Measurements from ENCODE around the gene TMEM169.
"Not testable (repeated sequence)": the region's sequence is repeated elsewhere in the genome, so short reads cannot be mapped to it uniquely, and the experiment has no call there.

The TMEM169 gene

DNA sequence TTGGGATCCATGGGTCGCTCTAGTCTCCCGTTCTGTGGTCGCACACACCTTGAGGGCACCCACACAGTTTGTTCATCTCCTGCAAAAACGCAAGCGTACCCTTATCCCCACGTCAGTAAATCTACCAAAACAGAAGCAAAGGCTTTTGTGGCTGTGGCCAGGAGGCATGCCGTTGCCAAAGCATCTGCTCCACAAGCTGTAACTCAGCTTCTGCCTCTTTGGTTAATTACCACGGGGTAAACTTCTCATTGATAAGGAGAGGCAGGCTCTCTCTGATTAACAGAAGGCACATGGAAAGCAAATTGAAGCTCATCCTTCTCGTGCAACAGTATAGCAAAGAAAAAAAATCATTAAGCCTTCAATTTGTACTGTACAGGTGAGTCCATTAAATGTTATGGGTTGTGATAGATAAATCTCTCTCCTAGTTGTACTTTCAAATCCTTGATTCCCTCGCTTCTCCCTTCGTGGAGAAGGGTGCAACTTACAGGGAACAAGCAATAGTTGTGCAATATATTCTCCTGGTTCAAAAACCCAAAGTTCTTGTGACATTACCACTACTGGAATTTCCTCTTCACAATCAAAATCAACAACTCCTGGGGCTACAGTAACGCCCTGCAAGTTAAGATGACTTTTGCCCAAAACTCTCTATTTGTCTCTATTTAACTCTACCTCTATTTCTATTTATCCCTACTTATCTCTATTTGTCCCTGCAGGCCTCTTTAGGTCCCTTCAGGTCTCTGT lies 10.4 kb upstream of the TMEM169 start:
- DNase-seq (ENCODE audit: low read depth in 2 of 2): no peak

DNA sequence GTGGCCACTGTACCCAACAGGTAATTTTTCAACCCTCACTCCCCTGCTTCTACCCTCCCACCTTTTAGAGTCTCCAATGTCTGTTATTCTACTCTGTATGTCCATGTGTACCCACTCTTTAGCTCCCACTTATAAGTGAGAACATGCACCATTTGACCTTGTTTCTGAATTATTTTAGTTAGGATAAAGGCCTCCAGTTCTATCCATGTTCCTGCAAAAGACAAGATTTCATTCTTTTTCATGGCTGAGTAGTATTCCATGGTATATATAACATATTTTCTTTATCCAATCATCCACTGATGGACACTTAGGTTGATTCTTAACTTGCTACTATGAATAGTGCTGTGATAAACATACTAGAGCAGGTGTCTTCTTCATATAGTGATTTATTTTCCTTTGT lies 9.2 kb upstream of the TMEM169 start:
- no peak for DNase-seq (ENCODE audit: low read depth in 2 of 2)

DNA sequence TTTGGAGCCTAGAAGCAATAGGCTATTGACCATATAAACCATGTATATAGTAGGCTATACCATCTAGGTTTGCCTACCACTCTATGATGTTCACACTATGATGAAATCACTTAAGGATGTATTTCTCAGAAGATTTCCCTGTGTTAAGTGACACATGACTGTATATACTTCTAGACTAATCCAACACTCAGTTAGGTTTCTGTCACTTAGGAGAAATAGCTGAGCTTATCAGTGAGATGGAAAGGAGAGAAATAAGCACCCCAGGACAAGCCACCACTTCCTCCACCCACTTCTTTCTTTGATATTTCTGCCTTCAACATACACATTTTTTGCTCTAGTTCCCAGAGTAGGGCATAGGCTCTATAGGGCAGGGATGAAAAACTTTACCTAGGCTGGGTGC lies 7.9 kb upstream of the TMEM169 start:
- DNase-seq (ENCODE audit: low read depth in 2 of 2): no peak

DNA sequence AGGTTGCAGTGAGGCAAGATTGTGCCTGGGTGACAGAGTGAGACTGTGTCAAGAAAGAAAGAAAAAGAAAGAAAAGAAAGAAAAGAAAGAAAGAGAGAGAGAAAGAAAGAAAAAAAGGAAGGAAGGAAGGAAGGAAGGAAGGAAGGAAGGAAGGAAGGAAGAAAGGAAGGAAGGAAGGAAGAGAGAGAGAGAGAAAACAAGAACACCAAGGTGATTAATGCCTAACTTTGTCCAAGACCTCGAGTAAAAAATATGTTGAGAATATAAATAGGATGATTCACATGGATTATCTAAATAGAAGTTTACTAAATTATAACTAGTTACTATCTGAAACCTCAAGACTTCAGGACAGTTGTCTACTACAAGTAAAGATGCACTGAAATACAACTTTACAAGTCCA lies 7.3 kb upstream of the TMEM169 start:
- no peak for DNase-seq (ENCODE audit: low read depth in 2 of 2)

DNA sequence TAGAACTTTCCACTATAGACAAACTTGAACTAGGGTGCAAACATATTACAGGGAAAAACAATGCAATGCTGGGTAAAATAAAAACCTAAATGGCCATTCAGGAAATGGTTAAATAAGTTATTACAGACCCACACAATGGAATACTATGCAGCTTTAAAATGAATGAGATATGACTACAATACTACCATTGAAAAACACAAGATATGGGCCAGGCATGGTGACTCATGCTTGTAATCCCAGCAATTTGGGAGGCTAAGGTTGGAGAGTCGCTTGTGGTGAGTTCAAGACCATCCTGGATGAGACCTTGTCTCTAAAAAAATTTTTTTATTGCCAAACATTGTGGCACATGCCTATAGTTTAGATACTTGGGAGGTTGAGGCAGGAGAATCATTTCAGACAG lies 6.9 kb upstream of the TMEM169 start:
- DNase-seq (ENCODE audit: low read depth in 2 of 2): no peak

DNA sequence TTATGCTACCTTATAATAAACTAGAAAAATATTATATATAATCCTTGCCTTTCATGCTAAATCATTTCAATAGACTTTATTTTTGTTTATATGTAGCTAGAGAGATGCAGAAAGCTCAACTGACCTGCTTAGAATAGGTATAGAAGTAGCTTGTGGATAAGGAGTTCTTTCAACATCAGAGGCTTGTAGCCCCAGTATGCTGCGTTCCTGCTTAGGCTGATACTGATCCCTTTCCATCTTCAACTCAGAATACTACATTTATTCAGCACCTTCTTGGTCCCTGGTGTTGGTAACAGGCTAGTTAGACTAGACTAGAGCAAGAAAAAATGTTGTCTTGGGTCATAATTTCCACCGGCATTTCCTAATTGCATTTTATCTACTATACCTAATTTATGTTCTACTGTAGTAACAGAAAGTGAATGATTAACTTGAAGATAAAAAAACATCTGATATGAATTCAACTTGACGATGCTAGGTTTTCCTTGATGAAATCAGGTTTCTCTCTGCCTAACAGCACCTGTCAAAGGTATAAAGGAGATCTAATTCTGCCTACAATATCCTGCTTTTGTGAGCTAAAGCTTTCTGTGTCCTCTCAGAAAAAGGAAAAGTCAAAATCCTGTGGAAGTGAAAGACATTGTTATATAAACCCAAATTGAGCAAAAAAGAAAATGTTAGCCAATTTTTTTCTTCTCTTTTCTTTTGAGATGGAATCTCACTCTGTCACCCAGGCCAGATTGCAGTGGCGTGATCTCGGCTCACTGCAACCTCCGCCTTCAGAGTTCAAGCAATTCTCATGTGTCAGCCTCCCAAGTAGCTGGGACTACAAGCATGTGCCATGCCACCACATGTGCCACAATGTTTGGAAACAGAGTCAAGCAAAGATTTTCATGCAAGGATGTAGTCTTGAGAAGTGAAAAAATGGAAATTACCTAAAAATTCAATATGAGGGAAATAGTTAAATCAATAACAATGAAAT lies 5.9 kb upstream of the TMEM169 start:
- no peak for DNase-seq (ENCODE audit: low read depth in 2 of 2)

DNA sequence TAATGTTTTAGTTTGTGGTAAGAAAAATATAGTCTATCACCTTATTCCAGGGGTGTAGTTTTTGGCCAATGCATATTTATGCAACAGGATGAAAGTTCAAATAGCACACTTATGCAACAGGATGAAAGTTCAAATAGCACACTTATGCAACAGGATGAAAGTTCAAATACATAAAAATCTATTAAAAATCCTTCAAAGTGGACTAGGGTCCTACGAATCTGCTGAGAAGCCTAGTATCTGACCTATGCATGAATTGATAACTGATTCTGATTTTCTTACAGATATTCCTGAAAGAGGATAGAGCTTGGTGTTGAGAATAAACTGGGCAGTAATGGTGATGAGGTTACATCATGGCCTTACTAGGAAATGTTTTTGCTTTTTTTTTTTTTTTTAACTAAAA lies 2.9 kb upstream of the TMEM169 start:
- DNase-seq (ENCODE audit: low read depth in 2 of 2): no peak

DNA sequence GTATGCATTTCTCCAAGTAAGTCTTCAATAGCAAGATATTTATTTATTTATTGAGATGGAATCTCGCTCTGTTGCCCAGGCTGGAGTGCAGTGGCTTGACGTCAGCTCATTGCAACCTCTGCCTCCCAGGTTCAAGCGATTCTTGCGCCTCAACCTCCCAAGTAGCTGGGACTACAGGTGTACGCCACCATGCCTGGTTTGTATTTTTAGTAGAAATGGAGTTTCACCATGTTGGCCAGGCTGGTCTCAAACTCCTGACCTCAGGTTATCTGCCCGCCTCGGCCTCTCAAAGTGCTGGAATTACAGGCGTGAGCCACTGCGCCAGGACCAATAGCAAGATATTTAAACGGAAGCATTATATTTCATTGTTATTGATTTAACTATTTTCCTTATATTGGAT lies 1.7 kb upstream of the TMEM169 start:
- DNase-seq (ENCODE audit: low read depth in 2 of 2): not testable (repeated sequence)

DNA sequence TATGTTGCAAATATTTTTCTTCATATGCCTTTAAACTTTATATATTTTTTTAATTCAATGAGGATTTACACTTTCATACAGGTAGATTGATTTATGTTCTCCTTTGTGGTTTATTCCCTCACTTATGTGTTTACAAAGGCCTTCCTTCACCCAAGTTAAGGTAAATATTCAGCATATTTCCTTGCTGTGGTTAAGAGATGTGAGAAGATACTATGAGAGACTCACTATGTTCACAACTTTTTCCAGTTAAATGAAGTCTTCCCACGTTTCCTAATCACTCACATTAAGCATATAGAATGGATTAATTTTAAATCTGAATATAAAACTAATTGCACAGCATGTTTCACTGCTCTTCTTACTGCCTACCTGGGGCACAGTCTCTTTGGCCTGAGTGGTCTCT lies 707 bp upstream of the TMEM169 start:
- no peak for DNase-seq (ENCODE audit: low read depth in 2 of 2)

DNA sequence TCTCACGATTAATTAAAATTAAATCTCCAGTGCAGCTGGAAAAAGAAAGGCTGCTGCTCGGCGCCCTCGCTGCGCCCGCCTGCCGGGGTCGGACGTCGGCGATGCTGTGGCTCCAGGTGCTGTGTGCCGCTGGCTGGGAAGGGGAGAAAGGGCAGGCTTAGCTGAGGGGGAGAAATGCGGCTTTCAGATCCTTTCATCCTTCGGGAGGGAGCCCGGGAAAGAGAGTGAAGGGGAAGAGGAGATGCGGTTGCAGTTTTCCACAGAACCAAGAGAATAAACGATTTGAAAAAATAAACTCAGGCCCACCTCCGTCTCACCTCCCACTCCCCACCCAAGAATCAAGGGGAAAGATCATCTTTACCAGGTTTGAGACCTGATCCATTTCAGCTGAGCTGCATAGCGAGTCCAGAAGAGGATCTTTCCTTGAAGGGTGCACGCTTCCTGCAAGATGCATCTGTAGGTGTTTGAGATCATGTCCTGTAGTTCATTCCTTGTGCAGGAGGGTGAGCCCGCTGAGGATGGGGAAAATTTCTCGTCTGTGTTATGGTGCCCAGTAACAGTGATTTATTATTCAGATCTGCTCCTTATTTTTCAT lies 495 bp downstream of the TMEM169 start:
- no peak for DNase-seq (ENCODE audit: low read depth in 2 of 2)

DNA sequence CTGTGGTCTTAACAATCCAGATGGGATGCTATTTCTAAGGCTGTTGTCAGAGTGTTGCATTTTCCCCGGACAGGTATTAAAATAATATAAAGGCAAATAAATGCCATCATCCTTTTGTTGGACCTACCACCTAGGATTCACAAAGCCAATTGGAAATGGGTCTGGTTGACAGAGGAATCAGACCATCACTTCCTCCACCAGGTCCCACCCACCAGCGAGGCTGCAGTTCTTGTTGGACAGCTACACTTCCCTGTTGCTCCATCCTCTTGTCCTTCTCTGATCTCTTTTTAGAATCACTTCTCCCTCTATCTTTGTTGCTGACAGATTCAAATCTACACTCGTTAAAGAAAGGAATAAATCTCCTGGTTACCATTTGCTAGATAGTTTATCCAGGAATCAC lies 1.1 kb downstream of the TMEM169 start:
- no peak for DNase-seq (ENCODE audit: low read depth in 2 of 2)

DNA sequence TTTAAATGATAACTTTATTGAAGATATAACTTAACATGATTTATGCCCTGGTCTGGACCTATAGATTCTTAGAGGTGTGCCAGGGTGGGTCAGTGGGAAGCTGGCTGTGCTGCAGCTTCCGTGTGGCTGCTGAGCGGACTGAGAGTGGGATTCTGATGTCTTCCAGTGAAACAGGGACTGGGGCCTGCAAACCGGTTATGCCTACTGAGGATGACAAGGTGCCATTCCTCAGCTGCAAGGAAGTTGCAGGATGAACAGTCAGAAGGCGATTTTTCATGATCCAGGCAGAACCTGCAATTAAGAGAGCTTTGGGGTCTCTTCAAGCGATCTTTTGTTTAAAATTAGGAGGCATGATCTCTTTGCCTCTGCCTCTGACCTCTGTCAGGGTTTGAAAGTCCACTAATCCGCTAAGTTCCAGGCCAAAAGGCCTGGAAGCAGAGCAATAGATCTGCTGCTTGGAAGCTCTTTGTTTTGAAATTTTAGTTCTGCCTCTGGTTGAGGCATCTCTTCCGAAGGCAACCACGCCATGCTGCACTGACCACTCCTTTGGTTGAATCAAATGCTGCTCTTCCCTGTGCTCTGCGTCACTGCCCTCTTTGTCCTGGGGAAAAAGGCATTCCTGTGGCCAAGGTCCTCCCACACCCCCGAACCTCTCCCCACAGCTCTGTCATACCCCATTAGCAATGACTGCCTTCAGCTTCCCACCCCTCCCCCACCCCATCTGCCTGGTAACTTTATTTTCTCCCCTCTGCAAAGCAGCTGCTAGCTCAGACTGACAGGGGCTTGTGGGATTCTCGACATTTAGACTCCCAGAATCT lies 2.0 kb downstream of the TMEM169 start:
- no peak for DNase-seq (ENCODE audit: low read depth in 2 of 2)

DNA sequence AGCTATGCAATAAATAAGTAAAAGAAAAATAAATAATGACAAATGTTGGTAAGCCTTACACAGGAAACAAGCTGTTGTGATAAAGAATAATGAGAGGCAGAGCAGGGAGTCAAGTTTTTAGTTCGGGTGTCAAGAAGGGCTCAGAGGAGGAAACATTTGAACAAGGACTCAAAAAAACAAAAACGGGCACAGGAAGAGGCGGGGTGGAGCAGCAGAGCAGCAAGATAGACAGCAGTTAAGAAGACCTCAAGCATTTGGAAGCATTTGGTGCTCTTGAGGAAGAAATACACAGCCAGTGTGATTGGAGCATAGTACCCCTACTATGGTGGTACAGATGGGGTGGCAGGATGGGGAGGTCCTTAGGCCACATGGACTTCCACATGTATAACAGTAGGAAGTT lies 2.8 kb downstream of the TMEM169 start:
- no peak for DNase-seq (ENCODE audit: low read depth in 2 of 2)

DNA sequence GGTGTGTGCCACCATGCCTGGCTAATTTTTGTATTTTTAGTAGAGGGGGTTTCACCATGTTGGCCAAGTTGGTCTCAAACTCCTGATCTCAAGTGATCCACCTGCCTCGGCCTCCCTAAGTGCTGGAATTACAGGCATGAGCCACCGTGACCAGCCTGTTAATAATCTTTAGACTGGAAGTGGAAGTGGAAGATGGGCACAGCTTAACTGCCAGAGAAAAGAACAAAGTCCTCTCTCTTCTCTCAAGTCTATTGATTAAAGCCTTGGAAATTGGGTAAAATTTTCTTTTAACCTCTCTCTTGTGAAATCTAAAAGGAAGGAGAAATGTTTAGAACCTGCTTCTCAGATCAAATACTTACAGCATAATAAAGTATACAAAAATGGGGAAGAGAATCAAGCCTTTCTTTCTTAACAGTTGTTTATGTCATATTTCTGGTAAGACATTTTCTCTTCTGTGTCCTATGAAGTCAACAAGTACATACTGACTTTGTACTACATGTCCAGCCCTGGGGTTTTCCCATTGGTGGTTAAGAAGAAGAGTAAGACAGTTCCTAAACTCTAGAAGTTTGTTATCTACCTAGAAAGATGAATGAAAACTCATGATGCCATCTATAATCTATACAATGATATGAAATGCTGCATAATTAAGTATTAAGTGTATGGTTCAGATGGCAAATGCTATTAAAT lies 4.6 kb downstream of the TMEM169 start:
- DNase-seq (ENCODE audit: low read depth in 2 of 2): no peak

DNA sequence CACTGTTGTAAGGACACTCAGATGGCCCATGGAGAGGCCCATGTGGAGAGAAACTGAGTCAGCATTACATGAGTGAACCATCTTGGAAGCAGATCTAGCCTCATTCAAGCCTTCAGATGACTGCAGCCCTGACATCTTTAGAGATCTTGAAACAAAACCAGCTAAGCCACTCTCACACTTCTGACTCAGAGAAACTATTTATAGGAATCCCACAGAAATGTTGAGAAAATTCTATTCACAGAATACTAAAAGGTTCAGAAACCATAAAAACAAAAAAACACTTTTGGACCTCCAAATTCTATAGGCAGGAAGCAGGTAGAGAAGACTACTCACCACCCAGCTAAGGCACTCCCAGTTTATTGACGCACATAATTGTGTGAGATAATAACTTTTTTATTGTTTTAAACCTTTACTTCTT lies 8.7 kb downstream of the TMEM169 start:
- DNase-seq (ENCODE audit: low read depth in 2 of 2): no peak

DNA sequence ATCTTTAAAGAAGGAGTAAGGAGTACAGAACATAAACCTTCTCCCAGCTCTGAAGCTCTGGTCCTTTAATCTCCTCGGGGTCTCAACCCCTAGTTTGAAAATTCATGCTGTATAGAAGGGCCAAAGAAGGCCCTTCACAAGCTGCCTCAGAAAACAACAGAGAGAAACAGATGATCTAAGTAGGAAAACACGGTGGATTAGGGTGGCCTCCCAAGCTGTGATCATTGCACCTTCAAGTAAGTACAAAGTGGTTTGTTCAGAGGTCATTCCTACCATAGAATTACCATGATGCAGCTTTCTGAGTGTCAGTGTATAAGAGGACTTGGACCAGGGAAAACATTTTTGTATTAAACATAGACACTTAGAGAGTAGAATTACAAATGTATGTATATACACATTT lies 10.9 kb downstream of the TMEM169 start:
- DNase-seq (ENCODE audit: low read depth in 2 of 2): no peak

DNA sequence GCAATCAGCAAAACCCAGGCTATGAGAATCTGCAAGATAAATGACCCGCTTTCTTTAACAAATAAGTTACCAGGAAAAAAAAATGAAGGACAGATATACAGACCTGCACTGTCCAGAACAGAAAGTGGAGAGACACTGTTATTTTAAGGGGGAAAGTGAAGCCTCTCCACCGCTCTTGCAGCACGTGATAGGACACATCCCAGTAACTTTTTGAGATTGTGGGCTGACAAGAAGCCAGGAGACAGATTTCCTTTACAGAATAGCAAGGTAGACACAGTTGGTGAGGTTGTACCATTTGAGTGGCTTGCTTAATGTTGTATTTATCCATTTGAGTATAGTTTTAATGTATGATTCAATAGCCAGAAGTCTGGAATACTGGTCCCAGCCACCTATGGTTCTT lies 13.0 kb downstream of the TMEM169 start:
- DNase-seq (ENCODE audit: low read depth in 2 of 2): no peak

DNA sequence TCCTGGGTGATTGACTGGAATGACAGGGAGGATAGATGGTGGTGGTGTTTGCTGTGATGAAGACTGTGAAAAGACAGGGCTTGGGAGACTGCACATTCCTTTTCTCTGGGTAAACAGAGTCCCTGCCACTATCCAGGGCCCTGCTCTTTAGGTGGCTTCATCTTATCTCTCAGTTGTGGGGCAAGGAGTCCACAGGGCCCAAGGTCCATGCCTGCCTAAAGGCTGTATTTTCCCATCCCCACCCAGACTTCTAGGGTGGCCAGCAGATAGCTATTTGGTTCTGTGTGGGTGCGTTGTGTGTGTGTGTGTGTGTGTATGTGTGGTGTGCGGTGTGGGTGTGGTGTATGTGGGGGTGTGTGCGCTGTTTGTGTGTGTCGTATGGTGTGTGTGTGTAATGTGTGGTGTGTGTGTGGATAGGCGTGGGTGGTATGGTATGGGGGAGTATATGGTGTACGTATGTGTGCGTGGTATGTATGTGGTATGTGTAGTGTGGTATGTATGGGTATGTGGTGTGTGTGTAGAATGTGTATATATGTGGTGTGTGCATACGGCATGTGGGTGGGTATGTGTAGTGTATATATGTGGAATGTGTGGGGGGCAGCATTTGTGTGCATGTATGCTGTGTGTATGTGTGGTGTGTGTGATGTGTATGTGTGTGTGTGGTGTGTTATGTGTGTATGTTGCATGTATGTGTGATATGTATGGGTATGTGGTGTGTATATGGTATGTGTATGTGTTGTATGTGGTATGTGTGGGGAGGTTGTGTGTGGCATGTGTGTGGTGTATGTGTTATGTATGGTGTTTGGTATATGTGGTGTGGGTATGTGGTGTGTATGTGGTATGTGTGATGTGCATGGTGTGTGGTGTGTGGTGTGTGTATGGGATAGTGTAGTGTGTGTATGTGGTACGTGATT lies 17.0 kb downstream of the TMEM169 start:
- no peak for DNase-seq (ENCODE audit: low read depth in 2 of 2)

DNA sequence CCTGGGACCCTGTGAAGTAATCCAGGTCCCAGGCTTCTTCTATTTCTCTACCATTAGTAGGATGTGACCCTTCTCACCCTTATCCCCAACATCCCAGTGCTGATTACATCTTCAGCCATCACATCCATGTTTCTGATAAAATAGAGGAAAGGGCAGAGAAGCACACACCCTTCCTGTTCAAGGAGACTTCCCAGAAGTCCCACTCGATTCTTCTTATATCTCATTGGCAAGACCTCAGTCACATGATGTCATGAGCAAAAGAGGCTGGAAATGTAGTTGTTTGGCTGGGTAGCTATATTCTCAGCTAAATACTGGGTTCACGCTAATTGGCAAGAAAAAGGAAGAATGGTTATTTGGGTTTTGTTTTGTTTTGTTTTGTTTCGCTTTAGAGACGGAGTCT lies 19.4 kb downstream of the TMEM169 start:
- DNase-seq (ENCODE audit: low read depth in 2 of 2): no peak

DNA sequence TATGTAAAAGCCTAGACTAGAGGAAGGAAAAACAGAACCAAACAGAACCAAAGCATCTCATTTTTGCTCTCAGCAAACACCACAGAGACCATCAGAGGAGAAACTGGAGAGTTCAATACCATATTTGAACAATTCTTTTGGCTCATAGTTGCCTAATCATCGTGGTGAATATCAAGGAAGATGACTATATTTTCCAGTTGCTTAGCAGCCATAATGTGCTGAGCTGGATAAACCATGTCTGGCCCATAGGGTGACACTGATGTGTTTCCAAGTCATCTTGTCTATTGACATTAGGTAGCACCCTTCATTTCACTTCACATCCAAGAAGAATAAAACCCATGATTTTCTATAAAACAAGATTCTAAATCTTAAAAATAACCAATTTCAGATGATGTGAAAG lies 21.5 kb downstream of the TMEM169 start:
- no peak for DNase-seq (ENCODE audit: low read depth in 2 of 2)
